Melanocyte of skin (primary cell): Measurements from ENCODE around the gene HNRNPM. TPM values are rescaled to one million over a fixed set of nuclear protein-coding genes. Genes with fewer than 3 reads are reported as not detected.

ENCODE experiments used
- total RNA-seq, 2 donors: library from RNA; depleted of rRNA; stranded (reverse); fragments of >200 nt; gene quantifications; 2 replicates each; pipeline ENCODE4 v1.2.3, GENCODE V29; 2012

HNRNPM gene, protein sequence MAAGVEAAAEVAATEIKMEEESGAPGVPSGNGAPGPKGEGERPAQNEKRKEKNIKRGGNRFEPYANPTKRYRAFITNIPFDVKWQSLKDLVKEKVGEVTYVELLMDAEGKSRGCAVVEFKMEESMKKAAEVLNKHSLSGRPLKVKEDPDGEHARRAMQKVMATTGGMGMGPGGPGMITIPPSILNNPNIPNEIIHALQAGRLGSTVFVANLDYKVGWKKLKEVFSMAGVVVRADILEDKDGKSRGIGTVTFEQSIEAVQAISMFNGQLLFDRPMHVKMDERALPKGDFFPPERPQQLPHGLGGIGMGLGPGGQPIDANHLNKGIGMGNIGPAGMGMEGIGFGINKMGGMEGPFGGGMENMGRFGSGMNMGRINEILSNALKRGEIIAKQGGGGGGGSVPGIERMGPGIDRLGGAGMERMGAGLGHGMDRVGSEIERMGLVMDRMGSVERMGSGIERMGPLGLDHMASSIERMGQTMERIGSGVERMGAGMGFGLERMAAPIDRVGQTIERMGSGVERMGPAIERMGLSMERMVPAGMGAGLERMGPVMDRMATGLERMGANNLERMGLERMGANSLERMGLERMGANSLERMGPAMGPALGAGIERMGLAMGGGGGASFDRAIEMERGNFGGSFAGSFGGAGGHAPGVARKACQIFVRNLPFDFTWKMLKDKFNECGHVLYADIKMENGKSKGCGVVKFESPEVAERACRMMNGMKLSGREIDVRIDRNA
- 10 to 100 TPM; 37.2 to 64.3 TPM for total RNA-seq

GRCh38 chr19:8444677-8445487 is at the start of gene HNRNPM:
TSS of gene HNRNPM (plus strand) at chr19:8444975. CDS start at chr19:8444999, 24 bp downstream.

GRCh38 chr19:8412783-8413628 is 31.8 kb upstream of the HNRNPM start, which contains the start of gene MARCHF2:
TSS of gene MARCHF2 (plus strand) at chr19:8413305. CDS start at chr19:8421841, 8,536 bp downstream.

GRCh38 chr19:8513687-8514504 is 69.1 kb downstream of the HNRNPM start, which contains the start of gene ZNF414:
TSS of gene ZNF414 (minus strand) at chr19:8514167. CDS start at chr19:8514046, 121 bp downstream.

Other genes starting within 250 kb of the HNRNPM start
- gene CERS4, start 235.6 kb upstream of the HNRNPM start, total RNA-seq, result 10 to 100 TPM; 61.3 to 75.0 TPM
- 10 to 100 TPM; 26.8 to 47.0 TPM for gene CD320, start 136.6 kb upstream of the HNRNPM start, total RNA-seq
- 10 to 100 TPM; 30.6 to 35.0 TPM for gene NDUFA7, start 123.6 kb upstream of the HNRNPM start, total RNA-seq
- gene RPS28, start 123.5 kb upstream of the HNRNPM start, total RNA-seq, result 10 to 100 TPM; 91.6 to 97.0 TPM
- gene KANK3, start 101.7 kb upstream of the HNRNPM start, total RNA-seq, result under 1 TPM; under 0.01 TPM
- gene ANGPTL4, start 80.8 kb upstream of the HNRNPM start, total RNA-seq, result 1 to 10 TPM in 1 of 2 donors, under 1 TPM in 1; 0.33 to 1.7 TPM
- gene RAB11B, start 54.6 kb upstream of the HNRNPM start, total RNA-seq, result 10 to 100 TPM; 20.0 to 43.3 TPM
- 10 to 100 TPM; 76.3 to 89.8 TPM for gene MARCHF2, start 31.7 kb upstream of the HNRNPM start, total RNA-seq
- gene PRAM1, start 57.7 kb downstream of the HNRNPM start, total RNA-seq, result not detected
- 1 to 10 TPM; 5.5 to 6.3 TPM for gene ZNF414, start 69.2 kb downstream of the HNRNPM start, total RNA-seq
- 1 to 10 TPM; 1.0 to 1.3 TPM for gene MYO1F, start 132.5 kb downstream of the HNRNPM start, total RNA-seq
- gene ADAMTS10, start 165.7 kb downstream of the HNRNPM start, total RNA-seq, result 1 to 10 TPM in 1 of 2 donors, under 1 TPM in 1; 0.69 to 2.0 TPM
- gene NFILZ, start 185.7 kb downstream of the HNRNPM start, total RNA-seq, result not detected